GM21447 (cell line): Measurements from ENCODE around the gene SNCB.

Source experiments
- ATAC-seq: cut with Tn5 transposase; IDR thresholded peaks from one replicate; pipeline ENCODE4 v1.9.1; 2021; ENCODE audit not compliant: unreplicated experiment

SNCB gene

DNA sequence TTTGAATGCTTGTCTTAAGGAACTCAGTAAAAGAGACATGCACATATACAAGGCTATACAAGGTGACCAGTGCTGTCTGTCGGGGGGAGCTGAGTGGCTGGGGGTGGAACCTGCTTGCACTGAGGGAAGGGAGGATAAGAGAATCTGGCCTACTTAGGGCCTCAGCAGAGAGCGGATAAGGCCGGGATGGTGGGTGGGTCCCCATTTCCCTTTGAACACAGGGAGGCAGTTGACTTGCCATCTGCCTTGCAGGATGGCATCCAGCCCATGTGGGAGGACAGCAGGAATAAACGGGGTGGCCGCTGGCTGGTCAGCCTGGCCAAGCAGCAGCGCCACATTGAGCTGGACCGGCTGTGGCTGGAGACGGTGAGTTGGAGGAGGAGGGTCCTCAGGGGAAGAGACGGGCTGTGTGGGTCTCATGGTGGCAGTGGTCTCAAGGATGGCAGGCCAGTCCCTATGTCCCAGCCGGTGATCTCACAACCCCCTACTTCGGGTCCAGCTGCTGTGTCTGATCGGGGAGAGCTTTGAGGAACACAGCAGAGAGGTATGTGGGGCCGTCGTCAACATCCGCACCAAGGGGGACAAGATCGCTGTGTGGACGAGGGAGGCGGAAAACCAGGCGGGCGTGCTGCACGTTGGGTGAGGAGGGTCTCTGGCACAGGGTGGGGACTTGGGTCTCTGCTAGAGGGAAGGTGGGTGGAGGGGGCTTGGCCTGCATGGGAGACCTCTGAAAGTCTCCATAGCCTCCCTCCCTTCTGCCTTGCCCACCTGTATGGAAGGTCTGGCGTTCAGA is 14.7 kb upstream of the SNCB start:
- ATAC-seq, result no peak

DNA sequence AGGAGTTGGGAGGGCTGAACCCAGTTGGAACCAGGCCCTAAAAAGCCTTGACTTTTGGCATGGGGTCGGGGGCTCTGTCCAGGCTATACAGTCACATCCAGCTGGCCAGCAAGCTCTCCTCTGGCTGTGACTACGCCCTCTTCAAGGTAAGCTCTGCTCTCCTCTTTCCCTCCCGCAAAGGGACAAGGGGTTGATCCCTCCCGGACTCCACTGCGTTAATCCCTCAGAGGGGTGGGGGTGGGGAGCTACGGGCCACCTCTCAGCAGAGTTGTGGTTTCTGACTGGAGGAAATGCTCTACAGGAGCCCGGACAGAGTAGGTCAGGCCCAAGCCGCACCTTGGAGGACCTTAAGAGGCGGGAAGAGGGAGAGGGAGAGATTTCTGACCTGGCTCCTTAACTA is 14.0 kb upstream of the SNCB start:
- ATAC-seq, result no peak

DNA sequence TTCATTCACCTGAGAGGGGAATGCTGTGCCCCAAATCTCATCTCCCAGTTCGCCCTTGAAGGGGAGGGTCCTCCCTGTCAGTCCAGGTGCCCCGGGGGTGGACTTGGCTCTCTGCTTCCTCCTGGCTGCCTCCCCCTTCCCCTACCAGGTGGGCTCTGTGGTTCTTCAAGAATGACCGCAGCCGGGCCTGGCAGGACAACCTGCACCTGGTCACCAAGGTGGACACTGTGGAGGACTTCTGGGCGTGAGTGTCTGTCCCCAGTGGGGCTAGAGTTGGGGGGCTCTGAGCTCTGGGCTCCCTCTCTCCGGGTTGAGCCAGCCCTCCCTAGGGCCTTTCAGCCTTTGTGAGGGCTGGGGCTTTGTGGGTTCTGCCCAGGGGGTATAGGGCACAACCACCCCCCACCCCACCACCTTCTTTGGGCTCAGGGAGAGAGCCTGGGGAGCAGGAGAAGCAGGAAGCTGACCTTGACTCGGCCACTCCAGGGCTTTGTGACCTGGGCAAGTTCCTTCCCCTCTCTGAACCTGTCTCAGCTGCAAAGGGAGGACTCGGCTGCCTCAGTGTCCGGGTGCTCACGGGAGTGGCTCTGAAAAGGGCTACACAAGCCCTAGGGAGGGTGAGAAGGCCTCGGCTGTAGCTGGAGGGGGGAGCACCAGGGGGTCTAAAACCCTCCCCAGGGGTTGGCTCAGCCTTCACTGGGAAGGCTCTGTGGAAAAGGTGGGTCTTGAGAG is 13.3 kb upstream of the SNCB start:
- ATAC-seq, result no peak

GRCh38 chr5:176642675-176643490 is 12.5 kb upstream of the SNCB start:
- no peak for ATAC-seq

- no peak for ATAC-seq
These were observed 10.3 kb upstream of the SNCB start for GRCh38 chr5:176640616-176641015.

GRCh38 chr5:176639981-176640380 is 9.6 kb upstream of the SNCB start:
- no peak for ATAC-seq

- no peak for ATAC-seq
These were observed 8.9 kb upstream of the SNCB start for GRCh38 chr5:176639208-176639607.

DNA sequence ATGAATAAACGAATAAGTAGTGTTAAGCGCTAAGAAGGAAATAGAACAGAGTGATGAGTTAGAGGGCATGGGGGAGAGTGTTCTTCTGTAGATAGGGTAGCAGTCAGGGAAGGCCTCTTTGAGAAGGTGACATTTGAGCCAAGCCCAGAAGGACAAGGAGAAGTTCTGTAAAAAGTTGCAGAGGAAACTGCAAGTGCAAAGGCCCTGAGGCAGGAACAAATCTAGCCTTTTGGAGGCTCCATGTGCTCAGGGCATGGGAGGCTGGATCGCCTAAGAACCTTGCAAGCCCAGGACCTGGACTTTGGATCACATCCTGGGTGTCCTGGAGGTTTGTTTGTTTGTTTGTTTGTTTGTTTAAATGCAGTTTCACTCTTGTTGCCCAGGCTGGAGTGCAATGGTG is 8.1 kb upstream of the SNCB start:
- ATAC-seq, result no peak

GRCh38 chr5:176637556-176637955 is 7.2 kb upstream of the SNCB start:
- no peak for ATAC-seq

DNA sequence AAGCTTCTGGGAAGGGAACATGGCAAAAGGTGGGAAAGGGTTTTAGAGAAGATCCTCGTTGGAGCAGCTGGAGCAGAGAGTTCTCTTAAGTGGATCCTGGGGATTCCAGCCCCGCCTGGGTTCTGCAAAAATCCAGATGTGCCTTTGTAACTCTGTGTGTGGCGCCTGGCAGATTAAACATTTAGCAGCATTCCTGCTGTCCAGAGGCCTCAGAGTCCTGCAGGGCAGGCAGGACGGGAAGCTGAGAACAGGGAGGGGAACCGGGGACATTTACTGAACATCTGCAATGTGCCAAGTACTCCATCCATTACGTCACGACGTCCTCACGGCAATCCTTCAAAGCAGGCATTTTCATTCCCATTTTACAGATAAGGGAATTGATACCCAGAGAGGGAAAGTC is 6.1 kb upstream of the SNCB start:
- ATAC-seq, result no peak

GRCh38 chr5:176633598-176633997 is 3.3 kb upstream of the SNCB start:
- no peak for ATAC-seq

- ATAC-seq, result no peak
These were observed 2.4 kb upstream of the SNCB start for GRCh38 chr5:176632745-176633144.

DNA sequence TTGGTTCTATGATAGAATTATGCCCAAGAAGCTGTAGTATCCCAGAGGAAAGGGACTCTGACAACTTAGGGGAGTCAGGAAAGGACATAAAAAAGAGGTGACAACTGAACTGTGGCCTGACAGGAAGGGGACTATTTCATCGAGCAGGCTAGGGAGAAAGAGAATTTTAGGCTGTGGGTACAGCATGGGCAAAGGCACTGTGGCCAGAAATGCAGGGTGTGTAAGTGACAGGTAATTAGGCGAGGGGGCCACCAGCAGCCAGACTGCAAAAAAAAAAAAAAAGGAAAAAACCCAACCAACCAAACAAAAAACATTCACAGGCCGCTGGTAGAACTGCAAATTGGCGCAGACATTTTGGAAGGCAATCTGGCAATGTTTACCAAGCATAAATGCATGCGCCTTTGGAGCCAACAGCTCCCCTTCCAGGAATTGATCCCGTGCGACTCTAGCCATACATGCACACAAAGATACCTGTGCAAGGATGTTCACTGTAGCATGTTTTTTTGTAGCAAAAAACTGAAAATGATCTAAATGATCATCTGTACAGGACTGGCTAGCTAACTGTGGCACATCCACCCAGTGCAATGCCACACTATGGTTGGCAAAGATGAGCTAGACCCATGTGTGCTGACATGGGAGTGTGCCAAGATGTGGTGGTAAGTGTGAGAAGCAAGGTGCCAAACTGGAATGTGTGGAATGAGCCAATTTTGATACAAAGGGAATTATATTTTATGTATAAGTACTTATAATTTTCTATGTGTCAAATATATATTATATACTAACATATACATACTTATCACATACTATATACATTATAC is 1.3 kb upstream of the SNCB start:
- no peak for ATAC-seq

- ATAC-seq, result no peak
These were observed 418 bp upstream of the SNCB start for GRCh38 chr5:176630681-176631222.

DNA sequence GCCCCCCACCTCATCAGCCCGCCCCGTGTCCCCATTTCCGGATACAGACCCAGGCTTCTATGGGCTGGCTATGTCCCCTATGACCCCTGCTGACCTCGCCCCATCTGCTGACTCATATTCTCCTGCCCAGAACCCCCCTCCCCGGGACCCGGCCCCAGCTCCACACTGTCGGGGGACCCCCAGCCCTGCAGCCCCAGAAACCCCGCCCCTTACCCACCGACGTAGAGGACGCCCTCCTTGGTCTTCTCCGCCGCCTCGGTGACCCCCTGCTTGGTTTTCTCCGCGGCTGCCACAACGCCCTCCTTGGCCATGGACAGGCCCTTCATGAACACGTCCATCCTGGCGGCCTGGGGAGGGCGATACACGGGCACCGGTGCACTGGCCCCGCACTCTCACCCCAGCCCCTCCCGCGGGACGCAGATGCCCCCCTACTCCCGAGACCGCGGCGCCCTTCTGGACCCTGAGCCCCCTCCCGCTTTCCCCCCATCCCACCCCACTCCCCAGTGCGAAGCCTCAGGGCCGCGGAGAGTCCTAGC is 949 bp downstream of the SNCB start:
- ATAC-seq, result no peak

- no peak for ATAC-seq
These were observed 1.7 kb downstream of the SNCB start for GRCh38 chr5:176628406-176629228.

- no peak for ATAC-seq
These were observed 2.8 kb downstream of the SNCB start for GRCh38 chr5:176627582-176627981.

DNA sequence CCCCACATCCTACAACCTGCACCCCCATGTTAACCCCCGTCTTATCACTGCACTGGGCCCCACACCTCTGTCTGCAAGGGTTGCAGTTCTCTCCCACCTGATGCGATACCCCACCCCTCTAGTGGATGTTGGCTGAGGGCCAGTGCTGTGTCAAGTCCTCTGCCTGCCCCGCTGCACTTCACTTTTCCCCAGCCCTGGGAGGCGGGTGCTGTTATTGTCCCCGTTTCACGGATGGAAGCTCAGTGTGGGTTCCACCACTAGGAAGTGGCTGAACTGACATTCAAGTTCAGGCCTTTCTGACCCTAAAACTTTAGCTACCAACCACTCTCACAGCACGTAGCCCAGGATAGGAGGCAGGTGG is 3.5 kb downstream of the SNCB start:
- ATAC-seq, result no peak
